NT2/D1 (cell line): ENCODE data around the gene TTC39B.

Experiments used
- SUZ12 ChIP-seq: IDR thresholded peaks from 2 replicates; pipeline ENCODE4 v1.6.1; 2011; ENCODE audit not compliant: insufficient read length, insufficient read depth; ENCODE audit errors: extremely low read depth
- YY1 ChIP-seq: IDR thresholded peaks from 2 replicates; pipeline ENCODE4 v1.6.1; 2011; ENCODE audit not compliant: insufficient read length, insufficient read depth
- ZNF274 ChIP-seq: IDR thresholded peaks from 2 replicates; pipeline ENCODE4 v1.6.1; 2011; ENCODE audit warnings: mild to moderate bottlenecking, low read depth, low read length

DNA sequence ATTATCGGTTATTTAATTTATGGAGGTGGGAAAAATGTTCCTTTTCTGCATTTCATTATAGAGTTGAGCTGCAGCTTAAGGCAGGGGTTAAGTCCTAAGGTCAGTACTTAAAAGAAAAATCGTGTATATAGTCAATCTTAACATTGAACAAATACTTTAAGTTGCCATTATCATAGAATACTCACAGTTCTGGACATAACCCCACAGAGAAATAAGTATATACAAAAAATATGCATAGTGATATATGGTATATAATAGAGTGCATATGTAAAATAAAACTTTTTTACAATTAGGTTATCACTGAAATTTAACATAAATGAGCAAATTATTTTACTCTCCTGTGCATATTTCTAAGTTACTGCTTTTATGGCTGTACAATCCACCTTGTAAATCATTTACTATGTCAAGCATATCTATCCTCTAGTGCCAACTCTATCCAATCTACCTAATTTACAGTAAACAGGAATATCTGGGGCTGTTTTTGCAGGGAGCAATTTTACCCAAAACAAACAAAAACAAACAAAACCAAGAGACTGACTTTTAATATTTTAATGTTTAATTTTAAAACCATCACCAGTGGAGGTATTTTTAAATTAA, 28.8 kb downstream of the TTC39B start:
- no peak for TF ChIP-seq ZNF274
- TF ChIP-seq SUZ12, result no peak
- no peak for TF ChIP-seq YY1
